HG03460 (cell line): Measurements from ENCODE around the gene SCP2.

Experiments used
- ATAC-seq: cut with Tn5 transposase; IDR thresholded peaks from one replicate; pipeline ENCODE4 v1.9.1; 2021; ENCODE audit not compliant: unreplicated experiment

SCP2 gene

GRCh38 chr1:53026254-53026653, 99.2 kb downstream of the SCP2 start:
- ATAC-seq = no peak

GRCh38 chr1:53031732-53032131, 104.7 kb downstream of the SCP2 start:
- ATAC-seq = no peak

DNA sequence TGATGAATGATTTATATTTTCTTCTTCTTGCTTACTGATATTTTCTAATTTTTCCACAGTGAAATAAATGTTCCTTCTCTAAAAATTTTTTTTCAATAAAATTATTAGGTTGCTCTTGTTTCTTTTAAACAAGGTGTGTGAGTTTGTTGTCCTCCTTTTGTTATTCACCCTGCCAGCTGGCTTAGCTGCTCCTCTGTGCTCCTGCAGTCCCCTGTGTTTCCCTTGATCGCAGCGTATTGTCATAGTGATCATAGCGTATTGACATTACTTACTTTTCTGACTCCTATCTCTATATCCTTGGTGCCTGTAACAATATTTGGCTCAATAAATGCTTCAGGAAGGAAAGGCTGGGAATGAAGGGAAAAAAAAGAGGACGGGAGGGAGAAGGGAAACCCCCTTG, 110.1 kb downstream of the SCP2 start:
- no peak for ATAC-seq

- ATAC-seq = no peak
Observed at GRCh38 chr1:53038566-53038965, 111.5 kb downstream of the SCP2 start.

DNA sequence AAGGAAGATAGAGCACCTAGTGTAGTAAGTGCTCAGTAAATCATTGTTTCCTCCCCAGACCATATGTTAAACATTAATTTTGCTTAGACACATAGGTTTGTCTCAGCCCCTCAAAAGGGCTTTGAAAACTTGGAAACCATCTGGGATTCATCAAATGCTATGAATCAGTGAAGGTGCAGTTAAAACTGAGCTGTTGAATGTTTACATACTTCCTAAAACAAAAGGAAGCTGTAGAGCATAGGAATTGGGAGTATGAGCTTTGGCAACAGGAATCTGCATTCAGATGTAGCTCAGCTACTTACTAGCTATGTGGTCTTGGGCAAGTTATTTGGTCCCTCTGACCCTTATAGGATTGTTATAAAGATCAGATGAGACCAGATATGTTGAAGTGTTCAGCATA, 116.2 kb downstream of the SCP2 start:
- ATAC-seq = no peak

DNA sequence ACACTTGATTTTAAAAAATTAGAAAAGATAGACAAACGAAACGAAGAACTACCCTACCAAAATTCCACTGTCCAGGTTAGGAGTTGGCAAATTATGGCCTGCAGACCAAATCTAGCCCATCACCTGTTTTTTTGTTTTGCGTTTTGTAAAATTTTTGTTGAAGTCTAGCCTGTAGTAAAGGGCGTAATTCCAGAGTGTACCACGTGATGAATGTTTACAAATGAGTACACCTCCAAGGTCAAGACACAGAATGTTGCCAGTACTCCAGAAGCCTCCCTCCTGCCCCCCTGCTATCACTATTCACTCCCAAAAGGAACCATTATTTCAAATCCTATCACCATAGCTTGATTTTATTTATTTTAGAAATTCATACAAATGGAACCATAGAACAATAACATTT, 117.8 kb downstream of the SCP2 start:
- ATAC-seq = no peak

DNA sequence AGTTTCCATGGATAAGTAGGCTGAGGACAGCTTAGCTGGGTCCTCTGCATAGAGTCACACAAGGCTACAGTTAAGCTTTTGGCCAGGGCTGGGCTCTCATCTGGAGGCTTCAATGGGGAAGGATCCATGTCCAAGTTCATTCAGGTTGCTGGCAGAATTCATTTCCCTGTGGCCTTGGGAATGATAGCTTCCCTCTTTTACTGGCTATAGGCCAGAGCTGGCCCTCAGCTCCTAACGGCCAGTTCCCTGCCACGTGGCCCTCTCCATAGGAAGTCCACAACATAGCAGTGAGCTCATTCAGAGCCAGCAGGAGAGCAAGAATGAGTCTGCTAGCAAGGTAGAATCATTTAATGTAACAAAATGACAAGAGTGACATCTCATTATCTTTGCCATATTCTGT, 119.9 kb downstream of the SCP2 start:
- ATAC-seq = no peak

DNA sequence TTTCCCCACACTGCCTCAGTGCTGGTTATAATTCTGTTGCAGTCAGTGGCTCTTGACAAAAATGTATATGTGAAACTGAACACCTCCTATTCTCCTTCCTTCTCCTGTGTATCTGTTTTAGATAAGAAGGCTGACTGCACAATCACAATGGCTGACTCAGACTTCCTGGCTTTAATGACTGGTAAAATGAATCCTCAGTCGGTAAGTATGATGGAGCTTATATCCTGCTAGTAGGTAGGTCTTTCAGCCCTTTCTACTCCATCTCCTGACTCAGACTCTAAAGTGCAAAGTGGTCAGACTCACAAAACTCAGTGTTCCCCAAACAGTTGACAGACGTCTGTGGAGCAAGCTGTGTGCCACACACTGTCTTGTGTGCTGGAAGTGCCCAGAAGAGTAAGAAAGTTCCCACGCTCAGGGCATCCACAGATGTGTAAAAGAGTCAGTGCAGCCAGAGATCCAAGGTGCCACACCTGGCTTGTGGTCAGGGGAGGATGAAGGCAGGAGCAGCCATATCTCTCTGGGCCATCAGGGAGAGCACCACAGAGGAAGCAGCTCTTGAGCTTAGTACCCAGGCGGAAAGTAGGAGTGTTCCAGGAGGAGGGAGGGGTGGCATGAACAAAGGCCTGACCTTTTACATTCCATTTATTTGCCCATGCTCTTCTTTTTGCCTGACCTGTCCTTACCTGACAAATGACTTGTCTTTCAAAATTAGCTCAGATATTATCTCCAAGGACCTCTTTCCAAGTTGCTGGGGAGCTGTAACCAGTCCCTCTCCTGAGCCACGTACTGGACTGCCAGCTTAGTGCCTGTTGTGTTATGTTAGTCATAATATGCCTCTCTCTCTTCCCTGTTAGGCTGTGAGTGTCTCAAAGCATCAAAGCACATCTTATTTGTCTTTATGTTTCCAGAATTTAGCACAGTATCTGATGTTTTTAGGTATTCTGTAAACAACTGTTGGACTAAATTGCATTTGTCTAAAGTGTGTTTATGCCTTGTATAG, 121.0 kb downstream of the SCP2 start:
- ATAC-seq = no peak

DNA sequence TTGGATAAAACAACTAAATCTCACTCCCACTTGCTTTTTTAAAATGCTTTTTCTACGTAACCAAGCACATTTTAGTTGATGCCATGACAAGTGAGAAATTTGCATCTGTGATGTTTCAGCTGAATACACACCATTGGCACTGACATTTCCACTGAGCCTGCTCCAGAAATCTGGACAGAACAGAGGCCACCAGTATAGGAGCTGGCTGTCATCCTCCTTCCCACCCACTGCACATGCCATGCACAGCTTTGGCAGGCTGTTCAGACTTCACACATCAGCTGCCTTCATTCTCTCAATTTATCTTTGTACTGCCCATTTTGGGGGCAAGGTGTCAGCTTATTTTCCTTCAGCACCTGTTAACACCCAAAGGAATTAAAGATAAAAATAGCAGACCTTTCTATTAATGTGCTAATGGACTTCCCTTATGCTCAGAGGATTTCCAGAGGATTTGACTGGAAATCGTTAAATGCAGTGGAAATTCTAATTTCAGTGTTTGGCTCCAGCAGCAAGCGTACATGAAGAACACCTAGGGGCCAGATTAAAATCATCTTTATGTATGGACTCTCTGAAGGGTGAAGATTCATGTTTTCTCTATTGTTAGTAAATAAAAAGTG, 122.0 kb downstream of the SCP2 start:
- ATAC-seq = no peak

- ATAC-seq = no peak
Observed at GRCh38 chr1:53049574-53049967, 122.5 kb downstream of the SCP2 start.

- ATAC-seq = no peak
Observed at GRCh38 chr1:53050310-53050709, 123.2 kb downstream of the SCP2 start.

- ATAC-seq = no peak
Observed at GRCh38 chr1:53051676-53052075, 124.6 kb downstream of the SCP2 start.

- no peak for ATAC-seq
Observed at GRCh38 chr1:53057127-53057526, 130.1 kb downstream of the SCP2 start.

- ATAC-seq = no peak
Observed at GRCh38 chr1:53060579-53060978, 133.5 kb downstream of the SCP2 start.

DNA sequence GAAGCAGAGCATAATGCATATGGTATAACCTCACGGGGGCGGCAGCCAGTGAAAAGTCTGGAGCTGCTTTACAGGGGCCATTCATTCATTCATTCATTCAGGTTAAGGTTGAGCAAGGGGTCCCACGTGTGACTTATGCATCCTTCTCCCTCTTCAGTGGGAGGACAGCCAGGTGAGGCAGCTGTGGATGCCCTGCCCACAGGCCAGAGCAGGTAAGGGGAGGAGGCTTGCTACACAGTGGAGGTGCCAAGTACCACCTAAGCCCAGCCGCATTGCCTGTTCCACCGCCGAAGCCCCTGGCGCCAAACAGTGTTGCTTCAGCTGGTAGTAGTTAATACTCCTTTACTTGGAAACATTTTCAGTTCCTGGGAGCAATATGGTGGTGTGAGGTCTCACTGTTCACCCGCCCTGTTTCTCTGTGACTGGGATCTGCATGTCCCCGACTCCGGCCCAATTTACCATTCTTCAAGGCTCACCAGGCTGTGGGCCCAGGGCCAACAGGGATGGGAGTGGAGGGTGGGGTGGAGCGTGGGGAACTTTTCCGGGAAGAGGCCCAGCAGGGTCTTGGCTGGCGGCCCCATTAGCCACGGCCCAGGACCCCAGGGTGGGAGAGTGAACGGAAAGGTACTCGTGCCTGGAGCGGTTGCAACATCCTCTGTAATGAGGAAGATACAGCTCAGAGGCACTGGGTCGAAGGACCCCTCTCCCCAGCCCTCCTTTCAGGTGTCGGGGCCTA, 134.2 kb downstream of the SCP2 start:
- no peak for ATAC-seq

- no peak for ATAC-seq
Observed at GRCh38 chr1:53061859-53062707, 135.0 kb downstream of the SCP2 start, which contains the start of gene PODN. Gene PODN, plus strand, starts transcription at chr1:53062213. Its CDS starts 7,643 bp downstream, at chr1:53069856.

GRCh38 chr1:53062708-53063591, 135.9 kb downstream of the SCP2 start:
- ATAC-seq = no peak

GRCh38 chr1:53063744-53064515, 136.9 kb downstream of the SCP2 start:
- ATAC-seq = no peak

DNA sequence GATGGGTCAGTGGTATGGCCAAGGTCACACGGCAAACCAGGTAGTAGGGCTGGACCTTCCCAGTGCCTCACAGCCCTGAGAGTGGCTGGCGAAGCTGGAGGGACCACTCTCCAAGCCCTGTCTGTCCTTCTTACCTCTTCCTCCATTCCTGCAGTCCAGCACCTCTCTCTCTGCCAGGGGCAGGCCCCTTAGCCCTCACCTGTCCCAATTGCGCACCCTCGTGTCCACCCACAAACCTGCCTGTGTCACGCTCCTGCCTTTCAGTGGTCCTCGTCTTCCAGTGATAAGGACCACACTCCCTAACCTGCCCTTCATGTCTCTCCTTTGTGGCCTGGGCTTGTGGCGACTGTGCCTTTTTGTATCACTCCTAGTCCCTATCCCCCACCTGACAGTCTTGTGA, 138.3 kb downstream of the SCP2 start:
- no peak for ATAC-seq
